Myocyte (in vitro differentiated cells): ENCODE measurements around the gene MUCL3. TPM values are rescaled to one million over a fixed set of nuclear protein-coding genes. Genes with fewer than 3 reads are reported as not detected.
"Not testable (repeated sequence)": the region's sequence is repeated elsewhere in the genome, so short reads cannot be mapped to it uniquely, and the experiment has no call there.

Source experiments
- DNase-seq: peaks from one replicate; pipeline ENCODE4 v3.0.0-alpha.2; 2012; ENCODE audit warnings: low read depth
- polyA plus RNA-seq: library from polyadenylated mRNA; unstranded; fragments of >200 nt; gene quantifications from one replicate; pipeline ENCODE4 v1.2.1, GENCODE V29; 2012; ENCODE audit warnings: missing spikeins
- total RNA-seq: library from RNA; depleted of rRNA; stranded (reverse); fragments of >200 nt; gene quantifications from 2 replicates; pipeline ENCODE4 v1.2.3, GENCODE V29; 2014

MUCL3 gene, protein sequence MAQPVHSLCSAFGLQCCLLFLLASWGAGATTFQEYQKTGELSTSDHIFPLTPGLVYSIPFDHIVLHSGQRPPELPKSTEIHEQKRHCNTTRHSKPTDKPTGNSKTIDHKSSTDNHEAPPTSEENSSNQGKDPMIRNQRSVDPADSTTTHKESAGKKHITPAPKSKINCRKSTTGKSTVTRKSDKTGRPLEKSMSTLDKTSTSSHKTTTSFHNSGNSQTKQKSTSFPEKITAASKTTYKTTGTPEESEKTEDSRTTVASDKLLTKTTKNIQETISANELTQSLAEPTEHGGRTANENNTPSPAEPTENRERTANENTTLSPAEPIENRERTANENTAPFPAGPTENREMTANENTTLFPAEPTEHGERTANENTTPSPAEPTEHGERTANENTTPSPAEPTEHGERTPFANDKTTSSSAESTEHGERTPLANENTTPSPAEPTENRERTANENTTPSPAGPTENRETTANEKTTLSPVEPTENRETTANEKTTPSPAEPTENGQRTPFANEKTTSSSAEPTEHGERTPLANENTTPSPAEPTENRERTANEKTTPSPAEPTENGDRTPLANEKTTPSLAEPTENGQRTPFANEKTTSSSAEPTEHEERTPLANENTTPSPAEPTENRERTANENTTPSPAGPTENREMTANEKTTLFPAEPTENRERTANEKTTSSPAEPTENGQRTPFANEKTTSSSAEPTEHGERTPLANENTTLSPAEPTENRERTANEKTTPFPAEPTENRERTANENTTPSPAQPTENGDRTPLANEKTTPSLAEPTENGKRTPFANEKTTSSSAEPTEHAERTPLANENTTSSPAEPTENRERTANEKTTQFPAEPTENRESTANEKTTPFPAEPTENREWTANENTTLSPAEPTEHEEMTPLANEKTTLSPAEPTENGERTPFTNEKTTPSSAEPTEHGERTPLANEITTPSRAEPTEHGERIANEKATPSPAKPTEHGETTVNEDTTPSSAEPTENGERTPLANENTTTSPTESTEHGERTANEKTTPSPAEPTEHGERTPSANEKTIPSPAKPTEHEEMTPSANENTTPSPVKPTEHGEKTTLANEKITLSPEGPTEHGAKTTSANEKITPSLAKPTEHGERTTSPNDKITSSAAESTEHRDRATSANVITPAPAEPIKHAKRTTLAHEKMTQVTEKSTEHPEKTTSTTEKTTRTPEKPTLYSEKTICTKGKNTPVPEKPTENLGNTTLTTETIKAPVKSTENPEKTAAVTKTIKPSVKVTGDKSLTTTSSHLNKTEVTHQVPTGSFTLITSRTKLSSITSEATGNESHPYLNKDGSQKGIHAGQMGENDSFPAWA (N-terminal part only)
- not detected in 2 replicates for total RNA-seq
- polyA plus RNA-seq: not detected

DNA sequence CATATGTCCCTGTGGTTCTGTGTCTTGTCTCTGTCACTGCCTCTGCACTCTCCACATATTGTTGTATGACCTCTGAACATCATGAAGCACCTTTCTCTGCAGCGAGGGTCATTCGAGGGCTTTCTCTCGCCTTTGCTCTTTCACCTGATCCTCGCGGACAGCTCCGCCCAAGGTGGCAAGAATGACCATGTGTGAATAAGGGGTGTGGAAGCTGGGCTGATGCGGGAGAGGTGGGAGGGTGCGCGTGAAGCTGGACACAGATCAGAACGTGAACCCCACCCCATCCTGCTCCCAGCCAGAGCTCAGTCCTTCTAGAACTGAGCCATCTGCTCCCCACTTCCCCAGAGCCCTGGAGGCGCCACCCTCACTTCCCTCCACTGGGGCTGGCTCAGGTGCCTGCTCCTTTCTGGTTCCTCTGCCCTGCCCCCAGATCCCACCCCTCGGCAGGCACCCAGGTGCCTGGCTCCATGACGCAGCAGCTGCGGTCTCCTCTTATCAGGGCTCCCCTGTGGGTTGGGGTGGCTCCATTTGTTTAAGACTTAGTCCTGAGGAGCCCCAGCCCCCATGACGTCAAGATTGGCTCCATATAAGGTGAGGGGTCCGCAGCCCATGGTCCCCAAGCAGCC lies at the start of gene MUCL3:
Gene MUCL3 (plus strand): TSS at position 613 of the 626 bp plus-strand sequence. CDS start 27 bp downstream, outside the sequence.
- DNase-seq: no peak

DNA sequence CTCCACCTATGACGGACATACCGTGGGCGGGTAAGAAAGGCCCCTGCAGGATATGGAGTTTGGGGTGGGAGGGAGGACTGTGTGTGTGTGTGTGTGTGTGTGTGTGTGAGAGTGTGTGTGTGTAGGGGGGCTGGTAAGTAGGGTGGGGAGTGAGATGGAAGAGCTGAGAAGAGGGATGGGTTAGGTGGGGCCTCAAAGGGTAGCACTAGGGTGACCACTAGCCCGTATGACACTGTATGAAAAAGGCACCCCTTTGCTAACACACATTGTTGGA lies 49.4 kb upstream of the MUCL3 start:
- no peak for DNase-seq

DNA sequence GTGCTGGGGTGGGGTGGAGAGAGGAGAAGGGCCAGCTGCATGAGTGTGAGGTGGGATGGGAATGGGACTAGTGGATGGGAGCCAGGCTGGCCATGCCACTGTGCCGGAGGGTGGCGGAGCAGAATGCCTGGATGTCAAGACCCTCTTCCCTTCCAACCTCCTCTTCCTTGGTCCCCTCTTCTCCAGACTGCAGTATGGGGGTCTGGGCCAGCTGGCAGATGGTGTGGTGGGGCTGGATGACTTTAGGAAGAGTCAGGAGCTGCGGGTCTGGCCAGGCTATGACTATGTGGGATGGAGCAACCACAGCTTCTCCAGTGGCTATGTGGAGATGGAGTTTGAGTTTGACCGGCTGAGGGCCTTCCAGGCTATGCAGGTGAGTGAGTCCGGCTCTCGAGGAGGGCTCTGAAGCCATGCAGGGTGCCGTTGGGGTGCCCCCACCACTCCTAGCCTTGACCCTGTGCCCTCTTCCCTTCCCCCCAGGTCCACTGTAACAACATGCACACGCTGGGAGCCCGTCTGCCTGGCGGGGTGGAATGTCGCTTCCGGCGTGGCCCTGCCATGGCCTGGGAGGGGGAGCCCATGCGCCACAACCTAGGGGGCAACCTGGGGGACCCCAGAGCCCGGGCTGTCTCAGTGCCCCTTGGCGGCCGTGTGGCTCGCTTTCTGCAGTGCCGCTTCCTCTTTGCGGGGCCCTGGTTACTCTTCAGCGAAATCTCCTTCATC lies 48.8 kb upstream of the MUCL3 start:
- no peak for DNase-seq

DNA sequence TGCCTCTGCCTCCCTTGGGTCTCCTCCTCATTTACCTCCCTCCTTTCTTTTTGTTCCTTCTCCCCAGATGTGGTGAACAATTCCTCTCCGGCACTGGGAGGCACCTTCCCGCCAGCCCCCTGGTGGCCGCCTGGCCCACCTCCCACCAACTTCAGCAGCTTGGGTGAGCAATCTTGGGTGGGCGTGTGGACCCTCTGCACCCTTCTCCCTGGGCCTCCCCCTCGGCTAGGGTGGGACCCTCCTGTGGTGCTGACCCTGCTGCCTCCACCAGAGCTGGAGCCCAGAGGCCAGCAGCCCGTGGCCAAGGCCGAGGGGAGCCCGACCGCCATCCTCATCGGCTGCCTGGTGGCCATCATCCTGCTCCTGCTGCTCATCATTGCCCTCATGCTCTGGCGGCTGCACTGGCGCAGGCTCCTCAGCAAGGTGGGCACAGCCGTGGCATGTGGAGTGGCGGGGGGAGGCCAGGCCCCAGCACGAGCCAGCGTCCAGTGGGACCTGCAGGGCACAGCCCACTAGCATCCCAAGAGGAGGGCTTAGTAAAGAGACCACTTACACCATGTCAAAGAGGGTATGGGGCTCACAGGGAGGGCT lies 47.7 kb upstream of the MUCL3 start:
- no peak for DNase-seq

DNA sequence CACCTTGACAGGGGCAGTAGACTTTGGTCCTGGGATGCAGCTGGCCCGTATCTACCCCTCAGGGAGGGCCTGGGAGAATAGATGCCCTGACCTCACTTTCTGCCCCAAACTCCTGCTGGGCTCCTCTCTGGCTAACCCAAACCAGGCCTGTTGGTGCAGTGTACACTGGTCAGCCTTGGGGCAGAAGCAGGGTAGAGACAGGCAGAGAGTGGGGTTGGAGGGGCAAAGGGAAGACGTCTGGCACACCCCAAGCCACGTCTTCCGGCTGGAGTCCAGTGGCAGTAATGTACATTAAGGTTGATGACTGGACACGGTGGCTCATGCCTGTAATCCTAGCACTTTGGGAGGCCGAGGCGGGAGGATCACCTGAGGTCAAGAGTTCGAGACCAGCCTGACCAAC lies 47.1 kb upstream of the MUCL3 start:
- DNase-seq: no peak

DNA sequence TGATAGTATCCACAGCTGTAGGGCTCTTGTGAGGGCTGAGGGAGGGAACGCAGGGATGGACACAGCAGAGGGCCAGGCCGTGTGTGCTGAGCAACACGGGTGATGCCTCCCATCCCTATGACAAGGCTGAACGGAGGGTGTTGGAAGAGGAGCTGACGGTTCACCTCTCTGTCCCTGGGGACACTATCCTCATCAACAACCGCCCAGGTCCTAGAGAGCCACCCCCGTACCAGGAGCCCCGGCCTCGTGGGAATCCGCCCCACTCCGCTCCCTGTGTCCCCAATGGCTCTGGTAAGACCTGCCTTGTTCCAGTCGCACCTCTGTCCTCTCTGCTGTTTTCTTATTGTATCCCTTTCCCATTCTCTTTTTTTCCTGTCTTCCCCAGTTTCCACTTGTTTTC lies 46.4 kb upstream of the MUCL3 start:
- DNase-seq: no peak

DNA sequence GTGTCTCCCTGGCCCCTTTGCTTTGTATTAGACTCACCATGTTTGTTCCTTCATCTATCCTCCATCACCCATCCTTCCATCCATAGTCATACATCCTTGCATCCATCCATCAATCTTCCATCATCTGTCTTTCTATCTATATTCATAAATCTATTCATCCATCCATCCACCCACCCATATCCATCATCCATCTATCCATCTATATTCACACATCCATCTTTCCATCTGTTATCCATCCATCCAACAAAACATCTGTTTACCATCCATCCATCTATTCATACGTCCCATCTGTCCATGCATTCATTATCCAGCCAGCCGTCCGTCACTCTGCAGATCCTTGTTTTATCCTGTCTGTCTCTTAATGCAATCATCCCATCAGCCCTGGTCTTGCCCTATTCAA lies 45.8 kb upstream of the MUCL3 start:
- no peak for DNase-seq

DNA sequence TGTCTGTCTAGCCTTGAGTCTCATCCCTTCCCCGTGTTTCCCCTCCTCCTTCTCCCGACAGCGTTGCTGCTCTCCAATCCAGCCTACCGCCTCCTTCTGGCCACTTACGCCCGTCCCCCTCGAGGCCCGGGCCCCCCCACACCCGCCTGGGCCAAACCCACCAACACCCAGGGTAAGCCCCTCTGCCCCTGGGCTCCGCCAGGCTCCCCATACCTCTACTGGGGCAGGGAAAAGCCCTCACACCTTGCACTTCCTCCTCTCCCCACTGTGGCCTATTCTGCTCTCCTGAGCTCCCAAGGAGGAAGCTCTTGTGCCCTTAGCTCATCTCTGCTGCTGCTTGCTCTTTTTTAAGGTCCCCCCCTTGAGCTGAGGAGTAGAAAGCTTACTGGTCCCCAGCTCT lies 45.4 kb upstream of the MUCL3 start:
- DNase-seq: no peak

DNA sequence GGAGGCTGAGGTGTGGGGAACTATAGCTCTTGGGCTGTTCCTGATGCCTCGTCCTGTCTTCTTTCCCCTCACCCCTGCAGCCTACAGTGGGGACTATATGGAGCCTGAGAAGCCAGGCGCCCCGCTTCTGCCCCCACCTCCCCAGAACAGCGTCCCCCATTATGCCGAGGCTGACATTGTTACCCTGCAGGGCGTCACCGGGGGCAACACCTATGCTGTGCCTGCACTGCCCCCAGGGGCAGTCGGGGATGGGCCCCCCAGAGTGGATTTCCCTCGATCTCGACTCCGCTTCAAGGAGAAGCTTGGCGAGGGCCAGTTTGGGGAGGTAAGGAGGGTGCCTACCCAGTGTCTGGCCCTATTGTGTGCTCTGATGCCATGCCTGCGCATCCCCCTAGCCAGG lies 44.2 kb upstream of the MUCL3 start:
- no peak for DNase-seq

DNA sequence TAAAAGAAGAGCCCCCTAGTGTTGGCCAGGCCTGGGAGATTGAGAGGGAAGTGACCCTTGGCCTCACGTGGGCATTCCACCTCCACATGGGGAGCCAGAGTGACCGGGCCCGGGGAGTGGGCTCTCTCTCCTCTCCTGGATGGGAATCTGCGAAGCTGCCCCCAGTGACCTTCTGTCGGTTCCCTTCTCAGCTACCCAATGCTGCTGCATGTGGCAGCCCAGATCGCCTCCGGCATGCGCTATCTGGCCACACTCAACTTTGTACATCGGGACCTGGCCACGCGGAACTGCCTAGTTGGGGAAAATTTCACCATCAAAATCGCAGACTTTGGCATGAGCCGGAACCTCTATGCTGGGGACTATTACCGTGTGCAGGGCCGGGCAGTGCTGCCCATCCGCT lies 42.9 kb upstream of the MUCL3 start:
- no peak for DNase-seq

DNA sequence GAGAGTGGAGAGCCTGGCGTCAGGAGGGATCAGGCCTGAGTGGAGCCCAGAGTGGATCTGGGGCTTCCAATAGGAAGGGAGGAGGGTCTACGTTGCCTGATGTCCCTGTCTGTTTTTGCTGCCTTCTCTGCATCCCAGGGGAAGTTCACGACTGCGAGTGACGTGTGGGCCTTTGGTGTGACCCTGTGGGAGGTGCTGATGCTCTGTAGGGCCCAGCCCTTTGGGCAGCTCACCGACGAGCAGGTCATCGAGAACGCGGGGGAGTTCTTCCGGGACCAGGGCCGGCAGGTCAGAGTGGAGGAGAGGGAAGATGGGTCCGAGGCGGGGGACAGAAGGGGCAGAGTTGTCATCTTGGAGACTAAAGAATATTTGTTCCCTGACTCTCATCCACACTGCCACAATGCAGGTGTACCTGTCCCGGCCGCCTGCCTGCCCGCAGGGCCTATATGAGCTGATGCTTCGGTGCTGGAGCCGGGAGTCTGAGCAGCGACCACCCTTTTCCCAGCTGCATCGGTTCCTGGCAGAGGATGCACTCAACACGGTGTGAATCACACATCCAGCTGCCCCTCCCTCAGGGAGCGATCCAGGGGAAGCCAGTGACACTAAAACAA lies 41.9 kb upstream of the MUCL3 start:
- DNase-seq: no peak

DNA sequence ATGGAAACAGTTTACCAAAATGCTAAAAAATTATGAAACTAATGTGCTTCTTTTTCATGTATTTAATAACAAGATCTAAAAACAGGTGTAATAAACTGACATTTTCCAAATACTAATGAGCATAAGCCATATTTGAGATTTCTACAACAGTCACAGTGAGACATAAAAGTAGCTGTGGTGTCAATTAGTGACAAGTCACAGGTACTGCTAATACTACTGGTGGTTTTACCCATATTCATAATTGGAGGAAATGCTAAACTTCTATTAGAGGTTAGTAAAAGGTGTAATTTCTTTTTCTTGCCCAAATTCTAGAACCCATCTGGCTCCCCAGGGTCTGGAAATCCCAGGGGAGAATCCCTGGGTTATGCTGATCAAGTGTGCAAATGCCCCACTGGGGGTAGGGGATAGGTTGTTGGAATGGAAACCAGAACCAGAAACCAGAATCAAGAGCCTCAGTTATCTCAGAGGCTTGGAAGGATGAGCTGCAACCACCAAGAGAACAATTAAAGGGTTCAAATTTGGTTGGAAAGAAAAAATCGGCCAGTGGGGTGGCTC lies 39.8 kb upstream of the MUCL3 start:
- DNase-seq: no peak

DNA sequence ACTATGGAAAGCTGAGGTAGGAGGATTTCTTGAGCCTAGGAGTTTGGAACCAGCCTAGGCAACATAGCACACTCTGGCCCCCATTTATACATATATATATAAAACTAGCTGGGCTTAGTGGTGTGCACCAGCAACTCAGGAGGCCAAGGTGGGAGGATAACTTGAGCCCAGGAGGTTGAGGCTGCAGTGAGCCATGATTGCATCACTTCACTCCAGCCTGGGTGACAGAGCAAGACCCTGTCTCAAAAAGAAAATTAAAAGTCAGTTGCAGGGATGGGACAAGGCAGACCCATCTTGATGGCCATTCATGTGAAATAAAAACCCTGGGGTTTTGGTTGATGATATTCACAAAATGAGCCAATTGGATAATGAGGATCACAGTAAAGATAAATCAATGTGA lies 39.3 kb upstream of the MUCL3 start:
- DNase-seq: no peak

DNA sequence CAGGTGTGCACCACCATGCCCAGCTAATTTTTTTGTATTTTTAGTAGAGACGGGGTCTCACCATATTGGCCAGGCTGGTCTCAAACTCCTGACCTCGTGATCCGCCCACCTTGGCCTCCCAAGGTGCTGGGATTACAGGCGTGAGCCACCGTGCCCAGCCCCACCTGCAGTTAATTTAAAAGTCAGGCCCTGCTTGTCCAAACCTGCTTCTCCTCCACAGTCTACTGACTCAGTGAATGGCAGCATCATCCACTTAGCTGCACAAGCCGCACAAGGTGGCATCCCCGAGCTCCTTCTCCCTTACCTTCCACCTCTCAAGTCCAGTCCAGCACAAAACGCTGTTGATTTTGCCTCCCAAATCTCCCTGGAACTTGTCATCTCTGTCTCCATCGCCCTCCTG lies 38.6 kb upstream of the MUCL3 start:
- DNase-seq: not testable (repeated sequence)

DNA sequence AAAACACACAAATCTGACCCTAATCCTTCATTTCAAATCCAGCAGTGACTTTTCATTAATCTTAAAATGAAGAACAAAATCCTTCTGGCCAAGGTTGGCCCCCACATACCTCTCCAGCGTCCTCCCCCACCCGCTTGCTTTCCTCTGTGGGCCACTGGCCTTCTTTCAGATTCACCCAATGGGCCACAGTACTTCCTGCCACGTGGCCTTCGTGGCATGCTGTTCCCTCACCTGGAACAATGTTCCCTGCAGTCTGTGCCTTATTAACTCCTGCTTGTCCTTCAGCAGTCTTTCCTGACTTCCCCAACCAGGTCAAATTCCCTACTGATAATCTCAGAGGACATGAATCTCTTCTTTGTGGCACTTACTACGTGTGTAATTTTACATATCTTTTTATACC lies 38.1 kb upstream of the MUCL3 start:
- DNase-seq: no peak

DNA sequence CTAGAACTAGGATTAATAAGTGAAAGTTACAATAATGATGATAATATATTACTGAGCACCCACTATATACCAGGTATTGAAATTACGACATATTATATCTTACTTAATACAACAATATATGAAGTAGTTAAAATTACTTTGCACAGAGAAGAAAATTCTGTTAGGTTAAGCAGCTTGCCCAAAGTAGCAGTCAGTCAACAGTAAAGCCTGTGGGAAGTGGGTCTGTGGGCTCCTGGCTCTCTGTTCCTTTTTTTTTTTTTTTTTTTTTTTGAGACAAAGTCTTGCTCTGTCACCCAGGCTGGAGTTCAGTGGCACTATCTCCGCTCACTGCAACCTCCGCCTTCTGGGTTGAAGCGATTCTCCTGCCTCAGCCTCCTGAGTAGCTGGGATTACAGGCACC lies 37.5 kb upstream of the MUCL3 start:
- no peak for DNase-seq

DNA sequence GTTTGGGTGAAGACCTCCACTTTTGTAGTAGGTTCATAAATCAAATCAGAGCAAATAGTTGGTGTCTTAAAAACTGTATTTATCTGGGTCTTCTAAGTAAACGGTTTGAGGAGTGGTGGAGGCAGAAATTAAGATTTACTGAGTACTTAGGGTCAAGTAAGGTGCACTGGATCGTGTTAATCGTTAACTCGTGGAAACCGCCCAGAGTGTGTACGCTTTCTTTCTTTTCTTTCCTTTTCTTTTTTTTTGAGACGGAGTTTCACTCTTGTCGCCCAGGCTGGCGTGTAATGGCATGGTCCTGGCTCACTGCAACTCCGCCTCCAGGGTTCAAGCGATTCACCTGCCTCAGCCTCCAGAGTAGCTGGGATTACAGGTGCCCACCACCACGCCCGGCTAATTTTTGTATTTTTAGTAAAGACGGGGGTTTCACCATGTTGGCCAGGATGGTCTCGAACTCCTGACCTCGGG lies 33.4 kb upstream of the MUCL3 start:
- not testable (repeated sequence) for DNase-seq

DNA sequence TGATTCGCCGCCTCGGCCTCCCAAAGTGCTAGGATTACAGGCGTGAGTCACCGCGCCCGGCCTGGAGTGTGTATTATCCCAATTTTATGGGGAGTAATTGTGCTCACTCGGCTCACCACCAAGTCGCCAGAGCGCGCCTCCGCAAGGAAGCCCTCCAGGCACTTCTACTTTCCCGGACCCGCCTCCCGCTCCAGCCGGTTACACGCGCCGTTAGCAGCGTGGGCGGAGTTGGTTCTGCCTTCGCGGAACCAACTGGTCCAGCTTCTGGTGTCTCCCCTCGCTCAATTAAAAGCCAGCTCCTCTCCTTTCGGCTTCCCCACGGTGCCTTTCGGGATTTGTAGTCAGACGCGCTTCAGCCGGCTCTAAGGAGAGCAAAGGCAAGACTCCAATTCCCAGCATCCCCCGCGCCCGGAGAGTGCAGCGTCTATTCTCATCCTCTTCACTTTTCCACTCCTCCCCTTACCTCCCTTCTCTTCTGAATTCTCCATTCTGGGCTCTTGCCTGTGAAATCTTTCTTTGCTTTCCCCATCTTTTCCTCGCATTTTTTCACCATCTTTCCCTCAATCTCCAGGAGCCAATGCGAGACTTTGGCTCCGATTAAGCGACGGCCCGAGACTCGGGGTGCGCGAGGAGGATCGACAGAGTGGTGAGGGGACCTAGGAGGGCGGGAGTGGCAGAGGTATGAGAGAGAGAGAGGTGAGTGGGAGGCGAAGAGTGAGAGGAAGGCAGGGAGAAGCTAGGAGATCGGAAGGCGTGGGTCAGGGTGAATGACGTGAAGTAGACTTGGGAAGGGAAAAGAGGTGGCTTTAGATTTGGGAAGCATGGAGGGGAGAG lies 32.8 kb upstream of the MUCL3 start, which contains the start of gene GTF2H4:
Gene GTF2H4 (plus strand): TSS at position 450 of the 834 bp plus-strand sequence.
- peak; percentile 100 for DNase-seq
